AG09319 (cell line): ENCODE results near the gene MB21D2.
A peak's percentile ranks its signal among the peaks of the same experiment; 100 is the strongest.

ENCODE experiments used
- DNase-seq: peaks from one replicate; pipeline ENCODE4 v3.0.0-alpha.2; 2010; ENCODE audit warnings: low read depth; ENCODE audit errors: extremely low read depth
- TF ChIP-seq, protein P1 (sequence below): IDR thresholded peaks from 2 replicates; pipeline ENCODE4 v1.5.1; 2011; ENCODE audit warnings: low read depth, mild to moderate bottlenecking, inconsistent platforms, low read length, moderate library complexity

Gene MB21D2

DNA sequence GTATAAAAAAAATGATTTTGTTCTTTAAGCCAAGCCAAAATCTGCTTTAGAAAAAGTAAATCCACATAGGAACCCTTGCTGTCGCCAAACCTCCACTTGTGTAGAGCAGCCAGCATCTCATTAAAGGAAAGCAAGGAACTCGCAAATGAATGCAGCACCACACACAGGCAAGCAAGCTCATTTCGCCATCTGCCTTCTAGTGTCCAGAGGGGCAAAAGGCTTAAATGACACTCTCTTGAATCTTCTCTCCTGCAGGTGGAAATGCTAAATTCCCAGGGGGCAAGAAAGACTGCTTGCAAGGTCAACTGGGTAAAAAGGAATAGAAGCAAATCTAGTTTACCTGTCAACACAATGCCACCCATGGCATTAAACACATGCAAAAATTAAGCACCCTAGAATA is 2.4 kb downstream of the MB21D2 start:
- TF ChIP-seq, protein P1, sequence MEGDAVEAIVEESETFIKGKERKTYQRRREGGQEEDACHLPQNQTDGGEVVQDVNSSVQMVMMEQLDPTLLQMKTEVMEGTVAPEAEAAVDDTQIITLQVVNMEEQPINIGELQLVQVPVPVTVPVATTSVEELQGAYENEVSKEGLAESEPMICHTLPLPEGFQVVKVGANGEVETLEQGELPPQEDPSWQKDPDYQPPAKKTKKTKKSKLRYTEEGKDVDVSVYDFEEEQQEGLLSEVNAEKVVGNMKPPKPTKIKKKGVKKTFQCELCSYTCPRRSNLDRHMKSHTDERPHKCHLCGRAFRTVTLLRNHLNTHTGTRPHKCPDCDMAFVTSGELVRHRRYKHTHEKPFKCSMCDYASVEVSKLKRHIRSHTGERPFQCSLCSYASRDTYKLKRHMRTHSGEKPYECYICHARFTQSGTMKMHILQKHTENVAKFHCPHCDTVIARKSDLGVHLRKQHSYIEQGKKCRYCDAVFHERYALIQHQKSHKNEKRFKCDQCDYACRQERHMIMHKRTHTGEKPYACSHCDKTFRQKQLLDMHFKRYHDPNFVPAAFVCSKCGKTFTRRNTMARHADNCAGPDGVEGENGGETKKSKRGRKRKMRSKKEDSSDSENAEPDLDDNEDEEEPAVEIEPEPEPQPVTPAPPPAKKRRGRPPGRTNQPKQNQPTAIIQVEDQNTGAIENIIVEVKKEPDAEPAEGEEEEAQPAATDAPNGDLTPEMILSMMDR, result peak; percentile 32
- DNase-seq, result no peak

DNA sequence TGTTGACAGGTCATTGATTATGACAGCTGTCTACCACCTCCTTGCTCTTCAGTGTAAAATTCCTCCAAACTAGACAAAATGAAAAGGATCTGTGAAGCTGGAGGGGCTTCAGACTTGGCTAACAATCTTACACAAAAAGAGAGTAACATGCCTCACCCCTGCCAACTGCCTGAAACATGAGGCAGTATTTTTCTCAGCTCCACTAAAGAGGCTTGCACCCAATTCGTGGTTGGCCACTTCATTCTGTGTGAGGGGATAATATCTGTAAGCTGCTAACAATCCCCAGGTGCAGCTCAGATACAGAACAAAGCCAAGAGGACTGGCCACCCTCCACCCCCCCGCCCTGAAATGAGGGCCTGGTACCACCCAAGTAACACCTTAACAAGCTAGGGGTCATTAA is 2.8 kb downstream of the MB21D2 start:
- TF ChIP-seq, protein P1, result no peak
- DNase-seq, result no peak

DNA sequence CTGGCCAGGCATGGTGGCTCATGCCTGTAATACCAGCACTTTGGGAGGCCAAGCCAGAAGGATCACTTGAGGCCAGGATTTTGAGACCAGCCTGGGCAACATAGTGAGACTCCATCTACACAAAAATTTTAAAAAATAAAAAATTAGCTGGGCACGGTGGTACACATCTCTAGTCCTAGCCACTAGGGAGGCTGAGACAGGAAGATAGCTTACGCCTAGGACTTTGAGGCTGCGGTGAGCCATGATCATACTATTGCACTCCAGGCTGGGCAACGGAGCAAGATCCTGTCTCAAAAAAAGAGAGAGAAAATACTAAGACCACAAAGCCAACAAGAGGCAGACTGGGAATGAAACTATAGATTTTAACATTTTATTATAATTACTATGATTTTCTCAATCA is 4.1 kb downstream of the MB21D2 start:
- TF ChIP-seq, protein P1, result no peak
- DNase-seq, result no peak

DNA sequence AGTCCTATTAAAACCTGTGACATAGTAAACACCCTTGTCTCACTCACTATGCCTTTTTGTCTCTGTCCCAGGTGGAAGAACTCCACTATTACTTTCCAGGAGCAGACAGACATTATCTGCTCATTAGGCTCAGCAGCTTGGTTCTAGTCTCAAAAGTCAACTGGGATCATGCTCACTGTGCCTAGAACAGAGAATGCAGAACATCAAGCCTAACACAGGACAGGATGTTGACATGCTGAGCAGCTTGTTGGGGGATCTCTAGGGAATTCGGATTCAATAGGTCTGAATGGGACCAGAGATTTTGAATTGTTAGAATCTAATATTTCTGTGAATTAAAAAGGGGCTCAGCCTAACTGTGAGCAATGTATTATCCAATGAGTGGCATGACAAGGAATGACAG is 6.4 kb downstream of the MB21D2 start:
- DNase-seq, result no peak
- TF ChIP-seq, protein P1, result no peak

DNA sequence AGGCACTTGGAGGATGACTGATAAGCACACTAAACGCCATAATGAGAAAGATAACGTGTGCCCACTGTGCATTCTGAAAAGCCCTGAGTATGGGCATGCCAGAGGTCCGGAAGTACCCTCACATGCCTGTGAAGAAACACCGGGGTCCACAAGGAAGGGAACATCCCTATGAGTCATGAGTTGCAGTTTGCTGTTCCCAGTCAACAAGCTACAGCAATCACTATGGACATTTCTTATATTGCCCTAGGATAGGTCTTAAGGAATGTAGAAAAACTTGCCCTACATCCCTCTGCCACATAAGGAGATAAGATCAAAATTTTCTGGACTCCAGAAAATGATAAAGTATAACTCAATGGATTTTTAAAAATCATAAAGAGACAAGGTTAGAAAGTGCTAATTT is 9.9 kb downstream of the MB21D2 start:
- TF ChIP-seq, protein P1, result no peak
- no peak for DNase-seq

DNA sequence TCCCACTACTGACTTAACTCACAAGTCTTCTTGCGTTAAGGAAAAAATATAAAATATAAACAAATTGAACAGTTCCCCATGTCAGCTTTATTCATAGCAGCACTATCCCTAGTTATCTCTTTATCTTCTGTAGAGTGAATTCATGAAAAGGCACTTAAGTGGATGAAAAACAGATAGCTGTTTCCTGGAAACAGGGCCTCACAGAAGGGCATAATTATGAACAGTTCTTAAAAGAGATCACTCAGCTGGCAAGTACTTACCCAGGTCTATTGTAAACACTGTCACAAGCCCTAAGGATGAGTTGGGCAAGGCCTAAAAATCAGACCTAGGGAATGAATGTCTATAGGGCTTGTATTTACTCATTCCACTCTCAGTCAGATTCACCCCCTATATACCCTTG is 10.7 kb downstream of the MB21D2 start:
- no peak for DNase-seq
- TF ChIP-seq, protein P1, result no peak

DNA sequence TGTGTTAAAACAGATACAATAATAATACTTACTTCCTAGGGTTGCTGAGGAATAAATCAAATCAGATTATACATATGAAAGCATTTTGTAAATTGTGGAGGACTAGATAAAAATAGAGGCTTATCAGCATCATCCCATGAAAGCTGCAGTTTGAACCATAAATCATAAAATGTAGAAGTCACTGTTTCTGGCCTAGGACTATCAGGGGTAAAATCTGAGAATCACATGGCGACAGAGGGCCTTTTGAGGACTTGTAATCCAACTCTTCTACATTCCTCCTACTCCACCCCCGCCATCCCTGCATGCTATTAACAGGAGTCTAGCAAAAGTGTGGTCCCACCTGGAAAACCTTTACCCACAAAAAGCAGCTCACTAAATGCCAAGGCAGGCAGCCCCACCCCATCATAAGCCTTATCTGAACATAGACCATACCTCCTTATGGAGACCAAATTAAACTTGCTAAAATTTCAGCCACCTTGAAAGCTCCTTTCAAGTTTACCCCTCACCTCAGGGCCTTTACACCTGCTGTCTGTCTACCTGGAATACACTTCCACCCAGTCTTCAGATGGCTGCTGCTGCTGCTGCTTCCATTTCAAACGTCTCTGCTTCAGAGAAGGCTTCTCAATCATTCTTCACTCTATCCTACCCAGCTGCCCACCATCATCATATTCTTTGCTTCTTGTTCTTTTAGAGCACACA is 11.5 kb downstream of the MB21D2 start:
- TF ChIP-seq, protein P1, result no peak
- no peak for DNase-seq
